AG04450 (cell line): ENCODE data around the gene FAM89A. TPM values are rescaled to one million over a fixed set of nuclear protein-coding genes. Genes with fewer than 3 reads are reported as not detected.
"Not testable (repeated sequence)": the region's sequence is repeated elsewhere in the genome, so short reads cannot be mapped to it uniquely, and the experiment has no call there.

ENCODE experiments used
- CTCF ChIA-PET: fragments of 300-600, 350-600 bp; formaldehyde crosslinking; extraction: SDS; loops from one replicate; lab custom pipeline; 2022; ENCODE audit warnings: antibody characterized with exemption, inconsistent platforms; lab: Charles Lee
- POLR2A ChIA-PET: fragments of 350-600 bp; formaldehyde crosslinking; extraction: SDS; loops from one replicate; lab custom pipeline; 2021; ENCODE audit warnings: antibody characterized with exemption, inconsistent platforms; lab: Yijun Ruan, JAX
- DNase-seq: peaks from one replicate; pipeline ENCODE4 v3.0.0-alpha.2; 2011; ENCODE audit warnings: low read depth, low spot score
- H3K27ac ChIP-seq: one replicate; pipeline ENCODE4 v1.5.1; 2012; ENCODE audit warnings: low read depth, low read length, control low read depth
- H3K27me3 ChIP-seq: one replicate; pipeline ENCODE4 v1.6.0; 2012; ENCODE audit warnings: low read length; ENCODE audit not compliant: control insufficient read depth, insufficient read depth
- H3K4me3 ChIP-seq: 2 replicates; pipeline ENCODE4 v1.5.1; 2011; ENCODE audit warnings: mild to moderate bottlenecking, low read depth, low read length, control low read depth
- H3K9me3 ChIP-seq: 2 replicates; pipeline ENCODE4 v1.5.1; 2012; ENCODE audit warnings: low read length; ENCODE audit not compliant: control insufficient read depth, insufficient read depth
- polyA plus RNA-seq: library from polyadenylated mRNA; depleted of rRNA; stranded (reverse); fragments of >200 nt; gene quantifications from 2 replicates; pipeline ENCODE4 v1.2.3, GENCODE V29; 2011
- TF ChIP-seq, protein P1 (sequence below): IDR thresholded peaks from 2 replicates; pipeline ENCODE4 v1.5.1; 2011; ENCODE audit warnings: low read depth, low read length, control low read depth, inconsistent platforms

FAM89A gene
- polyA plus RNA-seq, 1 experiment: 13.8 TPM

DNA sequence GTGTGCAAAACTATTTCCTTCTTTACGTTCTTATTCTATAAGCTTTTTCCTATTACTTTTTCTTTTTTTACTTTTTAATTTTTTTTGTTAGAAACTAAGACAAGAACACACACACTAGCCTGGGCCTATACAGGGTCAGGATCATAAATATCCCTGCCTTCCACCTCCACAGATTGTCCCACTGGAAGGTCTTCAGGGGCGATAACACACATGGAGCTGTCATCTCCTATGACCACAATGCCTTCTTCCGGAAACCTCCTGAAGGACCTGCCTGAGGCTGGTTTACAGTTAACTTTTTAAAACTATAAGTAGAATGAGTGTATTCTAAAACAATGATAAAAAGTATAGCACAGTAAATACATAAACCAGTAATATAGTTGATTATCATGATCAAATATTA, 10.3 kb upstream of the FAM89A start:
- CTCF ChIA-PET: no interaction called here
- no peaks in the 10 kb centered on the region for H3K9me3 ChIP-seq

DNA sequence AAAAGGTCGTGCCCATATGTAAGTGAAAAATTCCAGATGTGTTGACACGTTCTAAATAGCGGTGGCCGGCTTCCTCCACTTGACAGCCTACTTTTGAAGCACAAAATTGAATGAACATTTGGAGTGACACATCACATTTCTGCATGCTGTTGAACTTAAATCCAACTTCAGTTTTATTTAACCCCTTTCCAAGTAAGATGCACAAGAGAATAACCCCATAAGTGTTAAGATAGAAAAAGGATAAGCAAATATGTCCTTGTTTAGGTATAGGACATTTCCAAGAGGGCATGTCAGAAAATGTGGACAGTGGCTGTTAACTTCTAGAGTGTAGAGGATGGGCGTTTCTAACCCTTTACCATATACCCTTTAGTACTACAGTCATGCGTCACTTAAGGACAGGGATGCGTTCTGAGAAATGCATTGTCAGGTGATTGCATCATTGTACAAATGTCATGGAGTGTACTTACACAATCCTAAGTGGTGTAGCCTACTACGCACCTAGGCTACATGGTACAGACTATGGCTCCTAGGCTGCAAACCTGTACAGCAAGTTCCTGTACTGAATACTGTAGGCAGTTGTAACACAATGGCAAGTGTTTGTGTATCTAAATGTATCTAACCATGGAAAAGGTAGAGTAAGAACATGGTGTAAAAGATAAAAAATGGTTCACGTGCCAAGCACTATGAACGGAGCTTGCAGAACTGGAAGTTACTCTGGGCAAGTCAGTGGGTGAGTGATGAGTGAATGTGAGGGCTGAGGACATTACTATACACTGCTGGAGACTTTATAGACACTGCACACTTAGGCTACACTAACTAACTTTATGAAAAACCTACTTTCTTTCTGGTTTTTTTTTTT, 9.3 kb upstream of the FAM89A start:
- Histone ChIP-seq H3K9me3 (peaks cover 2% of the 10 kb centered on the region; the same call in 1 of the 2 replicates), H3K27me3 (peaks cover 15% of the 10 kb centered on the region), H3K4me3 (no peak overlapping the region), H3K27ac (no peak overlapping the region)
- no peak for DNase-seq
- ChIA-PET CTCF (no interaction called here), POLR2A (no interaction called here)
- TF ChIP-seq, protein P1, sequence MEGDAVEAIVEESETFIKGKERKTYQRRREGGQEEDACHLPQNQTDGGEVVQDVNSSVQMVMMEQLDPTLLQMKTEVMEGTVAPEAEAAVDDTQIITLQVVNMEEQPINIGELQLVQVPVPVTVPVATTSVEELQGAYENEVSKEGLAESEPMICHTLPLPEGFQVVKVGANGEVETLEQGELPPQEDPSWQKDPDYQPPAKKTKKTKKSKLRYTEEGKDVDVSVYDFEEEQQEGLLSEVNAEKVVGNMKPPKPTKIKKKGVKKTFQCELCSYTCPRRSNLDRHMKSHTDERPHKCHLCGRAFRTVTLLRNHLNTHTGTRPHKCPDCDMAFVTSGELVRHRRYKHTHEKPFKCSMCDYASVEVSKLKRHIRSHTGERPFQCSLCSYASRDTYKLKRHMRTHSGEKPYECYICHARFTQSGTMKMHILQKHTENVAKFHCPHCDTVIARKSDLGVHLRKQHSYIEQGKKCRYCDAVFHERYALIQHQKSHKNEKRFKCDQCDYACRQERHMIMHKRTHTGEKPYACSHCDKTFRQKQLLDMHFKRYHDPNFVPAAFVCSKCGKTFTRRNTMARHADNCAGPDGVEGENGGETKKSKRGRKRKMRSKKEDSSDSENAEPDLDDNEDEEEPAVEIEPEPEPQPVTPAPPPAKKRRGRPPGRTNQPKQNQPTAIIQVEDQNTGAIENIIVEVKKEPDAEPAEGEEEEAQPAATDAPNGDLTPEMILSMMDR: no peak

More for the DNA sequence above, 10.3 kb upstream of the FAM89A start:
- no peak for DNase-seq
- POLR2A ChIA-PET: no interaction called here
- Histone ChIP-seq H3K27me3 (peaks cover 13% of the 10 kb centered on the region), H3K27ac (no peak overlapping the region), H3K4me3 (no peak overlapping the region)
- TF ChIP-seq, protein P1: no peak

DNA sequence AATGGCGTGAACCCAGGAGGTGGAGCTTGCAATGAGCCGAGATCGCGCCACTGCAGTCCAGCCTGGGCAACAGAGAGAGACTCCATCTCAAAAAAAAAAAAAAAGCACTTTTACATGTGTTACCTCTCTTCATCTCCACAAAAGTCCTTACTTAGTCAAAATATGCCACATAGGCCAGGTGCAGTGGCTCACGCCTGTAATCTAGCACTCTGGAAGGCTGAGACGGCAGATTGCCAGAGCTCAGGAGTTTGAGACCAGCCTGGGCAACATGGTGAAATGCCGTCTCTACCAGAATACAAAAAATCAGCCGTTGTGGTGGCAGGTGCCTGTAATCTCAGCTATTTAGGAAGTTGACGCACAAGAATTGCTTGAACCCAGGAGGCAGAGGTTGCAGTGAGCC, 8.4 kb upstream of the FAM89A start:
- DNase-seq, CTCF ChIA-PET: not testable (repeated sequence)
- peaks cover 18% of the 10 kb centered on the region for H3K27me3 ChIP-seq

DNA sequence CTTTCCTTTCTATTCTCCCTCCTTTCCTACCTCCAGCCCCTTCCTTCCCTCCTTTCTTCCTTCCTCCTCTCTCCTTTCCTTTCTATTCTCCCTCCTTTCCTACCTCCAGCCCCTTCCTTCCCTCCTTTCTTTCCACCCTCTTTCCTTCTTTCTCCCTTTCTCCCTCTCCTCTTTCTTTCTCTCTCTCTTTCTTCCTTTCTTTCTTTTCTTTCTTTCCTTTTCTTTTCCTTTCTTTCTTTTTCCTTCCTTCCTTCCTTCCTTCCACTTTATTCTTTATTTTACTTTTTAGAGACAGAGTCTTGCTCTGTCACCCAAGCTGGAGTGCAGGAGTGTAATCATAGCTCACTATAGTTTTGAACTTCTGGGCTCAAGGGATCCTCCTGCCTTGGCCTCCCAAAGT, 7.5 kb upstream of the FAM89A start:
- POLR2A ChIA-PET: not testable (repeated sequence)

More for the DNA sequence above, 8.4 kb upstream of the FAM89A start:
- H3K9me3 ChIP-seq, H3K4me3 ChIP-seq, H3K27ac ChIP-seq: not testable (repeated sequence)
- POLR2A ChIA-PET: interaction anchor here (0.7 kb wide), 1 partner anchor 48 kb away, joined by 4 read pairs; no protein-coding TSS in a partner anchor

DNA sequence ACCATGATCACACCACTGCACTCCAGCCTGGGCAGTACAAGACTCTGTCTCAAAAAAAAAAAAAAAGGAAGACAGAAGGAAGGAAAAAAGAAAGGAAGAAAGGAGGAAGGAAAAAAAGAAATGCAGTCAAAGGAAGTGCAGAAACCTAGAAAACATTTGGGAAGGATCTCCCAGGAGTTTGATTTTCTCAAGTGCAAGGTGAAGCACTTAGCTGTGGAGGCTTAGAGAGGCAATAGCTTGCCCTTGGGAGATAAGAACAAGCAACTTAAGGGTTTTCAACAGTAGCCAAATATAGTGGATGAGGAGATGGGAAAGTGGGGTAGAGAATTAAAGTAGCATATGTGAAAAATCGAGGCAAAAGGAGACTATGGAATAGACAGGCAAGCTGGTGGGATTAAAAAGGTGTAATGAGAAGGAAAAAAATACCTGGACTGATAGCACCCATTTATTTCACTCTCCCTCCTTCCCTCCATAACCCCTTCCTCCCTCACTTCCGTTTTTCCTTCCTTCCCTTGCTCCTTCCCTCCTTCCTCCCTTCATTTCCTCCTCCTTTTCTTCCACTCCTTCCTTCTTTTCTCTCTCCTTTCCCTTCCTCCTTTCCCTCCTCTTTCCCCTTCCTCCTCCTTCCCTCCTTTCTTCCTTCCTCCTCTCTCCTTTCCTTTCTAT, 6.8 kb upstream of the FAM89A start:
- ChIA-PET CTCF (interaction anchor here (0.6 to 0.9 kb wide), 2 partner anchors 226 to 278 kb away, joined by 3 to 4 read pairs; no protein-coding TSS in a partner anchor), POLR2A (no interaction called here)
- H3K27ac ChIP-seq: no peak overlapping the region
- peaks cover 2% of the 10 kb centered on the region; the same call in 1 of the 2 replicates for H3K9me3 ChIP-seq
- DNase-seq: no peak
- H3K4me3 ChIP-seq: no peak overlapping the region
- peaks cover 21% of the 10 kb centered on the region for H3K27me3 ChIP-seq
- TF ChIP-seq, protein P1: no peak

More for the DNA sequence above, 7.5 kb upstream of the FAM89A start:
- CTCF ChIA-PET: interaction anchor here (0.6 kb wide), 1 partner anchor 226 kb away, joined by 4 read pairs; no protein-coding TSS in a partner anchor
- peaks cover 21% of the 10 kb centered on the region for H3K27me3 ChIP-seq
- not testable (repeated sequence) for DNase-seq, H3K27ac ChIP-seq, H3K9me3 ChIP-seq, H3K4me3 ChIP-seq

DNA sequence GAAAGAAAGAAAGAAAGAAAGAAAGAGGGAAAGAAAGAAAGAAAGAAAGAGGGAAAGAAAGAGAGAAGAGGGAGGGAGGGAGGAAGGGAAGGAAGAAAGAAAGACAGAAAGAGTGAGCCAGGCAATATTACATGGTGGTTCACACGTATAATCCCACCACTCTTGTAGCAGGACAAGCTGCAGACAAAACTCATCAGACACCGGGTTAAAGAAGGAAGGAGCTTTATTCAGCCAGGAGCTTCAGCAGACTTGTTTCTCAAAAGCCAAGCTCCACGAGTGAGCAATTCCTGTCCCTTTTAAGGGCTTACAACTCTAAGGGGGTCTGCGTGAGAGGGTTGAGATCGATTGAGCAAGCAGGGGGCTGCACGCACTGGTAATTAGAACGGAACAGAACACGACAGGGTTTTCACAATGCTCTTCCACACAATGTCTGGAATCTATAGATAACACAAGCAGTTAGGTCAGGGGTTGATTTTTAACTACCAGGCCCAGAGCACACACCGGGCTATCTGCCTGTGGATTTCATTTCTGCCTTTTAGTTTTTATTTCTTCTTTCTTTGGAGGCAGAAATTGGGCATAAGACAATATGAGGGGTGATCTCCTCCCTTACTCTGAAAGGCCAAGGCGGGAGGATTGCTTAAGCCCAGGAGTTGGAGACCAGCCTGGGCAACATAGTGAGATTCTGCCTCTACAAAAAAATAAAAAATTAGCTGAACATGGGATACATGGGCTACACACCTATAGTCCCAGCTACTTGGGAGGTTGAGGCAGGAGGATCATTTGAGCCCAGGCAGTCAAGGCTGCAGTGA, 6.1 kb upstream of the FAM89A start:
- H3K9me3 ChIP-seq, DNase-seq, H3K27ac ChIP-seq, POLR2A ChIA-PET, H3K4me3 ChIP-seq: not testable (repeated sequence)
- H3K27me3 ChIP-seq: peaks cover 27% of the 10 kb centered on the region
- CTCF ChIA-PET: interaction anchor here (0.9 kb wide), 1 partner anchor 277 kb away, joined by 3 read pairs; no protein-coding TSS in a partner anchor
